GM12872 (cell line): ENCODE measurements around the gene LIPI.

Source experiments
- TF ChIP-seq, protein P1 (sequence below): IDR thresholded peaks from 3 replicates; pipeline ENCODE4 v1.5.1; 2011; ENCODE audit warnings: low read depth, mild to moderate bottlenecking, low read length, moderate library complexity; ENCODE audit not compliant: insufficient read depth

Gene LIPI

DNA sequence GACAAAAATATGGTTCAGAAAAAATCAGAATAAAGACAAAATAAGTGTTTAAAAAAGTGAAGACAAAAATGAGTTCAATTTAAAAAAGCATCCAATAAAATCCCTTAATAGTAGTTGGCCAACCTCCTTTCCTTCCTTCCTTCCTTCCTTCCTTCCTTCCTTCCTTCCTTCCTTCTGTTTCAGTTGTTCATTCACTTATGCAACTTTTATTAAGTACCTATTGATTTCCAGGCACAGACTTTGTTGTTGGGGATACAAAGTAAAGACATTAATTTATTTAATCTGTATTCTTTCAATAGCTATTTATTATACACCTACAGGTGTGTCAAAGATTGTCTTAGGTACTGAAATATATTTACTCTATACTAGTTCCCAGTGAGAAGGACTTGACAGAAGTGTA is 2.4 kb upstream of the LIPI start:
- TF ChIP-seq, protein P1, sequence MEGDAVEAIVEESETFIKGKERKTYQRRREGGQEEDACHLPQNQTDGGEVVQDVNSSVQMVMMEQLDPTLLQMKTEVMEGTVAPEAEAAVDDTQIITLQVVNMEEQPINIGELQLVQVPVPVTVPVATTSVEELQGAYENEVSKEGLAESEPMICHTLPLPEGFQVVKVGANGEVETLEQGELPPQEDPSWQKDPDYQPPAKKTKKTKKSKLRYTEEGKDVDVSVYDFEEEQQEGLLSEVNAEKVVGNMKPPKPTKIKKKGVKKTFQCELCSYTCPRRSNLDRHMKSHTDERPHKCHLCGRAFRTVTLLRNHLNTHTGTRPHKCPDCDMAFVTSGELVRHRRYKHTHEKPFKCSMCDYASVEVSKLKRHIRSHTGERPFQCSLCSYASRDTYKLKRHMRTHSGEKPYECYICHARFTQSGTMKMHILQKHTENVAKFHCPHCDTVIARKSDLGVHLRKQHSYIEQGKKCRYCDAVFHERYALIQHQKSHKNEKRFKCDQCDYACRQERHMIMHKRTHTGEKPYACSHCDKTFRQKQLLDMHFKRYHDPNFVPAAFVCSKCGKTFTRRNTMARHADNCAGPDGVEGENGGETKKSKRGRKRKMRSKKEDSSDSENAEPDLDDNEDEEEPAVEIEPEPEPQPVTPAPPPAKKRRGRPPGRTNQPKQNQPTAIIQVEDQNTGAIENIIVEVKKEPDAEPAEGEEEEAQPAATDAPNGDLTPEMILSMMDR, result no peak

DNA sequence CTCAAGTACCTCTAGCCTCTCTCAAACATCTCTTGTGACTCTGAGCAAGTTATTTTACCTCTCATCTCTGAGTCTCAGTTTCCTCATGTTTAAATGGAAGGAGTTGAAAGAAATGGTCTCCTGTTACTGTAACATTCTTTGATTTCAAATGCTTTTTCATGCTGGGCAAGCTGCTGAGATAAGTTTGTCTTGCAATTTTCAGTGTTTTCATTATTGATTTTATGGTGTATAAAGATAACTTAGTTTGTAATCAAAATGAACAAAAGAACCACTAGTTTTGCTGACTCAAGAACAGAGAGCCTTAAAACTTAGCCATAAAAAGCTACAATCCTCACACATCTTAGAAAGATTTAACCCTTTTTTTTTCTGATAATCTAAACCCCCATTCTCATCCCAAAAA is 4.5 kb downstream of the LIPI start:
- TF ChIP-seq, protein P1, result no peak

DNA sequence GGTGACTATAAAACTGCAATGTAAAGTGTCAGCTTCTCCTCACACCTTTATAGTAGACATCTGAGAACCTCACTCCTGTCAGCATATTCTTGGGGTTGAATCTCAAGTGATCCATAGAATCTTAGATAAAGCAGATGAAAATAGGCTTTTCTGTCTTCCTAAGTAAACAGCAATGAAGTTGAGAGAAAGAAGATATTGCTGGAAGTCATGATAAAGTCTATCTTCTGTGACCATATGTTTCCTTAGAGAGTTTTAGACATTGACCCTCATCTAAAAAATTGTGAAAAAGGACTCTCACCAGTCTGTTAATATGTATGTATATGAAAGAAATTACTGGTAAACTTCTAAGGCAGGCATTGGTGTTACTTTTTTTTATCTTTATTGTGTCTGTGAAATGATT is 66.8 kb downstream of the LIPI start:
- TF ChIP-seq, protein P1, result no peak

DNA sequence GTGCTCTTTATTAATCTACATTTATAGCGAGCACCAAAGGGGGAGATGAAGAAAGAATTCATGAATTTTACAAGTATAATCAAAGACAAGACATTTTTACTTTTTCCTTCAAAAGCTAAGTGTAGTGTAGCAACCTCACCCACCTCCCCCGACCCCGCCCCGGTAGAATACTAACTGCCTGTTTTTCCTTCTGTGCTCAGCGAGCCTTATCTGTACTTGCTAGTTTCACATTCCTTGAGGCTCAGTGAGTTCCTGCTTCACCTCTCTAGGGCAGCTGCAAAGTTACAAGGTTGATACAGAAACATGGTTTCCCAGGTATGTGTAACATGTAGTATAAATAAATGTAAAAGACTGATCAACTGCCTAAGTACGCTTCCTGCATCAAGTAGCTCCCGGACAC is 86.5 kb downstream of the LIPI start:
- TF ChIP-seq, protein P1, result no peak

DNA sequence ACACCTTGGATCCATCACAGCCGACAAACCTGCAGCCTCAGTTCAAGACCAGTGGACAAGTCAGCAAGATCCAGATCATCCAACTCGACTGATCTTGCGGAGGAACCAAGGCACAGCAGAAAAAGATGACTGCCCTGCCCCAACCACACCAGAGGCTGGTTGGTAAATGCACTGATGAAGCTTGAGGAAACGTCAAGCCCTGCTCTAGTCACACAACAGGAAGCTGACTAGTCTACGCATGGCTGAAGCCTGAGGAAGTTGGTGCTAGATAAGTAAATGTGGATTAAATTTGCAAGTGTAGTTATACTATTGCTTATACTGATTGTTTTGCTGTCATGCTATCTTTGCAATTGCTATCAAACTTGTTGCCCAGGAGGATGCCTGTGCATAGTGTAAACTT is 89.0 kb downstream of the LIPI start:
- TF ChIP-seq, protein P1, result no peak

DNA sequence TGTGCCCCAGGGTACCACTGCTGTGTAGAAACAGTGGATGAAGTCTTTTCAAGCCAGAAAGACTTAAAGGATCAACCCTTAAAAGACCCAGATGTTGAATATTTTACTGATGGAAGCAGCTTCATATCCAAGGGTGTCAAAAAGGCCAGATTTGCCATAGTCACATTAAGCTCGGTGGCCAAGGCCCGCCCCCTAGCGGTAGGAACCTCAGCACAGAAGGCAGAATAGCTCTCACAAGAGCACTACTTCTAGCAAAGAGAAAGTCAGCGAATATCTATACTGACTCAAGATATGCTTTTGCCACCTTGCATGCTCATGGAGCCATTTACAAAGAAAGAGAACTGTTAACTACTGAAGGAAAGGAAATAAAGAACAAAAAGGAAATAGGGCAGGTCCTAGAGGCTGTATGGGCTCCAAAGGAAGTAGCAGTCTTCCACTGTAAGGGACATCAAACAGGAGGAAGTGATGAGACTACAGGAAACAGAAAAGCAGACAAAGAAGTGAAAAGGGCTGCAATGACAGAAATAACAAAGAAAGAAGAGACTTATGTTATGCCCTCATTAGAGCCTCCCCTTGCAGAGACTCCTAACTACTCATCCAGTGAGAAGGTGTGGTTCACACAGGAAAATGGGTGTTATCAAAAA is 90.5 kb downstream of the LIPI start:
- TF ChIP-seq, protein P1, result peak; percentile 60

DNA sequence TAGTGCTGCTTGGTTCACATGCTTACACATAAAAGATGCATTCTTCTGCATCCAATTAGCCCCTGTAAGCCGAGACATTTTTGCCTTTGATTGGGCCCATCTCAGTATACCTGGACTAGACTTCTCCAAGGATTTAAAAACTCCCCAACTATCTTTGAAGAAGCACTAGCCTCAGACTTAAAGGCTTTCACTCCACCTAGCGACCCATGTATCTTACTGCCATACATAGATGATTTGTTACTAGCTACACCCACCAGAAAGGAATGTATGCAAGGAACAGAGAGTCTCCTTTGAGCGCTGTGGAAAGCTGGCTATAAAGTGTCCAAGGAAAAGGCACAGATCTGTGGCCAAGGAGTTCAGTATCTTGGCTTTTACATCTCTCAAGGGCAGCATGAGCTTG is 91.7 kb downstream of the LIPI start:
- TF ChIP-seq, protein P1, result no peak

DNA sequence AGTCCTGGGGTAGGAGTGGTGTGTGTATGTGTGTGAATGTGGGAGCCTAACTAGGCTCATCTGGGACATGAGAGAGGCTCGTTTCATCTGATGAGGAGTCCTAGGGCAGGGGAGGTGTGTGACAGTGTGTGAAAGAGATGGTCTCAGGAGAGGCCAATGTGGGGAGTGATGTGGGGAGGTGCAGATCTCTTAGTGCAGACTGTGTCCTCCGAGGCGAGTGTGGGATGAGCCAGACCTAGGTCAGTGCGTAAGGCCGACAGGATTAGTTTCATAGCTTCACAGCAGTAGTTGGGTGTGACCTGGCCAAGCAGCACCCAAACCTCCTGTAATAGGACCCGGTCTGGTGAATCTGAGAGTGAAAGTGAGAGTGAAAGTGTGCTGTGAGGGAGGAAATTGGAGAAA is 94.7 kb downstream of the LIPI start:
- TF ChIP-seq, protein P1, result no peak
